IMR-90 (cell line): ENCODE data around the gene NALCN. TPM values are rescaled to one million over a fixed set of nuclear protein-coding genes. Genes with fewer than 3 reads are reported as not detected.

ENCODE experiments used
- ATAC-seq: fragments of 200-7000 bp; cut with Tn5 transposase; 2 replicates; pipeline ENCODE4 v1.9.1; 2020; ENCODE audit warnings: low read depth, mild to moderate bottlenecking, moderate library complexity
- BruUV-seq: library from RNA; stranded (reverse); fragments of 400-500 nt; replicated peaks from 2 replicates; lab custom pipeline; 2021; lab: Mats Ljungman, UMichigan
- CTCF ChIA-PET: fragments of 300-600 bp; formaldehyde crosslinking; extraction: SDS; loops from one replicate; lab custom pipeline; 2021; ENCODE audit warnings: antibody characterized with exemption; lab: Yijun Ruan, JAX
- POLR2A ChIA-PET: fragments of 300-600 bp; sonication (Branson Sonifier 250); formaldehyde crosslinking; loops from one replicate; lab custom pipeline; 2022; ENCODE audit warnings: antibody characterized with exemption; ENCODE audit not compliant: unreplicated experiment; lab: Charles Lee
- DNase-seq: peaks from one replicate; pipeline ENCODE4 v3.0.0; 2013
- H2AFZ ChIP-seq: replicated peaks from 2 replicates; pipeline ENCODE3; 2013; ENCODE audit warnings: low read length, mild to moderate bottlenecking; ENCODE audit not compliant: poor library complexity
- H2AK5ac ChIP-seq: 2 replicates; pipeline ENCODE4 v1.6.1; 2013; ENCODE audit warnings: low read depth, low read length, inconsistent platforms
- H2AK9ac ChIP-seq: replicated peaks from 2 replicates; pipeline ENCODE3; 2013; ENCODE audit warnings: mild to moderate bottlenecking, low read depth, low read length, moderate library complexity; ENCODE audit not compliant: poor library complexity
- H2BK120ac ChIP-seq: 2 replicates; pipeline ENCODE4 v1.6.1; 2013; ENCODE audit warnings: low read depth, low read length, inconsistent platforms
- H2BK15ac ChIP-seq: 3 replicates; pipeline ENCODE4 v1.6.1; 2013; ENCODE audit warnings: low read depth, low read length, inconsistent platforms
- H2BK20ac ChIP-seq: 2 replicates; pipeline ENCODE4 v1.6.1; 2013; ENCODE audit warnings: low read depth, mild to moderate bottlenecking, inconsistent platforms, low read length, moderate library complexity
- H2BK5ac ChIP-seq: 2 replicates; pipeline ENCODE4 v1.6.1; 2013; ENCODE audit warnings: mild to moderate bottlenecking, low read depth, low read length, inconsistent platforms; ENCODE audit not compliant: poor library complexity, severe bottlenecking
- H3K14ac ChIP-seq: replicated peaks from 2 replicates; pipeline ENCODE4 v1.6.1; 2013; ENCODE audit warnings: low read depth, low read length, inconsistent platforms
- H3K18ac ChIP-seq: 2 replicates; pipeline ENCODE4 v1.6.1; 2013; ENCODE audit warnings: low read depth, low read length, control low read depth
- H3K23ac ChIP-seq: 2 replicates; pipeline ENCODE4 v1.6.1; 2013; ENCODE audit warnings: low read depth, low read length, inconsistent platforms
- H3K27ac ChIP-seq: 2 replicates; pipeline ENCODE4 v1.5.1; 2013; ENCODE audit warnings: mild to moderate bottlenecking, control low read depth, low read length; ENCODE audit not compliant: insufficient read depth
- H3K27me3 ChIP-seq: 2 replicates; pipeline ENCODE4 v1.6.1; 2013; ENCODE audit warnings: low read length; ENCODE audit not compliant: control insufficient read depth, insufficient read depth
- H3K36me3 ChIP-seq: 2 replicates; pipeline ENCODE4 v1.6.1; 2013; ENCODE audit warnings: low read length, mixed read lengths; ENCODE audit not compliant: control insufficient read depth, insufficient read depth
- H3K4ac ChIP-seq: 2 replicates; pipeline ENCODE4 v1.6.1; 2013; ENCODE audit warnings: low read depth, low read length, inconsistent platforms
- H3K4me1 ChIP-seq: 2 replicates; pipeline ENCODE4 v1.6.1; 2013; ENCODE audit warnings: low read length, mixed read lengths; ENCODE audit not compliant: control insufficient read depth, insufficient read depth
- H3K4me2 ChIP-seq: 2 replicates; pipeline ENCODE4 v1.6.1; 2013; ENCODE audit warnings: low read depth, mild to moderate bottlenecking, control low read depth, low read length, moderate library complexity
- H3K4me3 ChIP-seq: 2 replicates; pipeline ENCODE4 v1.5.1; 2013; ENCODE audit warnings: low read depth, mild to moderate bottlenecking, control low read depth, low read length, moderate library complexity; ENCODE audit not compliant: insufficient read depth
- H3K56ac ChIP-seq: 2 replicates; pipeline ENCODE4 v1.6.1; 2013; ENCODE audit warnings: low read length, inconsistent platforms; ENCODE audit not compliant: insufficient read depth; ENCODE audit errors: extremely low read depth
- H3K79me1 ChIP-seq, 2 experiments: 2 replicates each; pipeline ENCODE4 v1.6.1; 2013; ENCODE audit warnings: low read length in 2 of 2, inconsistent platforms in 1 of 2, low read depth in 1 of 2
- H3K9ac ChIP-seq: 2 replicates; pipeline ENCODE4 v1.6.1; 2013; ENCODE audit warnings: low read depth, low read length, control low read depth
- H3K9me1 ChIP-seq: 2 replicates; pipeline ENCODE4 v1.6.1; 2013; ENCODE audit warnings: low read length, inconsistent platforms; ENCODE audit not compliant: insufficient read depth
- H3K9me3 ChIP-seq: 2 replicates; pipeline ENCODE4 v1.6.1; 2013; ENCODE audit warnings: low read length; ENCODE audit not compliant: control insufficient read depth, insufficient read depth
- H4K20me1 ChIP-seq: 2 replicates; pipeline ENCODE4 v1.6.1; 2013; ENCODE audit warnings: low read length, inconsistent platforms; ENCODE audit not compliant: insufficient read depth
- H4K5ac ChIP-seq: 2 replicates; pipeline ENCODE4 v1.6.1; 2013; ENCODE audit warnings: mild to moderate bottlenecking, low read depth, low read length, control low read depth
- H4K8ac ChIP-seq, 2 experiments: 2 replicates each; pipeline ENCODE4 v1.6.1; 2013; ENCODE audit warnings: low read depth in 2 of 2, low read length in 2 of 2, control low read depth in 1 of 2, inconsistent platforms in 1 of 2
- H4K91ac ChIP-seq: 2 replicates; pipeline ENCODE4 v1.6.1; 2013; ENCODE audit warnings: low read depth, low read length, inconsistent platforms; ENCODE audit not compliant: insufficient read depth
- CHD1 ChIP-seq: IDR thresholded peaks from 2 replicates; pipeline ENCODE4 v1.6.1; 2012; ENCODE audit warnings: low read depth, low read length, improper control_type of control experiment
- WGBS, 2 experiments: methylation state at CpG; one replicate each; pipeline versions ENCODE4 v1.1.5 to v1.1.7; 2013; ENCODE audit warnings: missing lambda C conversion rate in 2 of 2; ENCODE audit not compliant: insufficient read length in 1 of 2; ENCODE audit errors: extremely low coverage in 2 of 2; 5-methylcytosine and 5-hydroxymethylcytosine counted together
- dilution Hi-C: fragments of 300-500 bp; cut with HindIII; formaldehyde crosslinking; loops from one replicate; pipeline ENCODE4 v1.14.3; 2018; ENCODE audit warnings: low sequenced_read_pairs; ENCODE audit not compliant: unreplicated experiment
- in situ Hi-C: fragments of 300-500 bp; cut with MboI; formaldehyde crosslinking; loops from 3 replicates; pipeline ENCODE4 v1.14.3; 2019; ENCODE audit warnings: low sequenced_read_pairs, inconsistent platforms, mixed read lengths
- intact Hi-C: fragments of 100-400 bp; cut with micrococcal nuclease; formaldehyde crosslinking; loops from 2 replicates; pipeline ENCODE4 v1.10.0; 2022
- polyA plus RNA-seq, 3 experiments: library from polyadenylated mRNA; depleted of rRNA; stranded (reverse); fragments of >200 nt; gene quantifications; 2 replicates each; pipeline ENCODE4 v1.2.3, GENCODE V29; 2012; ENCODE audit warnings: low replicate concordance in 1 of 3
- total RNA-seq: library from RNA; depleted of rRNA; stranded (reverse); fragments of >200 nt; gene quantifications from 2 replicates; pipeline ENCODE4 v1.2.3, GENCODE V29; 2012
- TF ChIP-seq, protein P1 (sequence below): conservative IDR thresholded peaks from 2 replicates; pipeline ENCODE4 v1.5.1; 2012; ENCODE audit warnings: mild to moderate bottlenecking, low read depth, low read length, improper control_type of control experiment

Gene NALCN
- total and polyA plus RNA-seq, 2 of the 4 experiments (the other 2 are of a cell fraction) = 2.9 to 4.8 TPM

DNA sequence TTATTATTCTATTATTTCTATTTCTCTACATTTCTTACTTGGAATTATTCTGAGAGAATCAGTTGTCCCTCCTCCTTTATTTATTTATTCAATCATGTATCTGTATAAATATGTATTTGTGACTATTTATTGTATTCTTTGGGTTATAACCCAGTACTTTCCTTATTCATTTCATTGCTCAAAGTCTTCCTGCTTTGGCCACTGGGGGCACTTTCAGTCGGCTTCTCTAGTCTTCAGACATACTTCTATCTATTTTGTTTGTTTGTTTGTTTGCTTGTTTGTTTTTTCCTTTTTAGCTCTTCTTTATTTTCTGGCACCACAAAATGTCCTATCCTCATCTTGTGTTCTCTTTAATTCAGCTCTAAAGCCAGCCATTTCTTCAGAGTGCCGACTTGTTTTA lies 260.4 kb downstream of the NALCN start:
- Histone ChIP-seq H3K14ac (no peak overlapping the region), H3K4me3 (no peak overlapping the region), H2BK120ac (no peak overlapping the region), H2BK5ac (no peak overlapping the region), H3K27ac (no peak overlapping the region), H3K56ac (no peak overlapping the region), H2AK9ac (no peak overlapping the region), H3K9me3 (no peaks in the 10 kb centered on the region), H4K91ac (no peak overlapping the region), H3K27me3 (no peaks in the 10 kb centered on the region), H3K23ac (no peak overlapping the region), H3K4ac (no peak overlapping the region), H4K20me1 (no peaks in the 10 kb centered on the region), H2AK5ac (no peak overlapping the region), H3K9ac (no peak overlapping the region), H4K5ac (no peak overlapping the region), H3K36me3 (no peaks in the 10 kb centered on the region), H3K79me1 (no peaks in the 10 kb centered on the region), H2BK15ac (no peak overlapping the region), H2AFZ (no peak overlapping the region), H3K18ac (no peak overlapping the region), H3K4me1 (no peaks in the 10 kb centered on the region), H3K4me2 (no peak overlapping the region), H2BK20ac (no peak overlapping the region), H3K9me1 (no peaks in the 10 kb centered on the region), H4K8ac (no peak overlapping the region)
- DNase-seq (no peak), ATAC-seq (no peak)
- TF ChIP-seq CHD1 = no peak
- TF ChIP-seq, protein P1, sequence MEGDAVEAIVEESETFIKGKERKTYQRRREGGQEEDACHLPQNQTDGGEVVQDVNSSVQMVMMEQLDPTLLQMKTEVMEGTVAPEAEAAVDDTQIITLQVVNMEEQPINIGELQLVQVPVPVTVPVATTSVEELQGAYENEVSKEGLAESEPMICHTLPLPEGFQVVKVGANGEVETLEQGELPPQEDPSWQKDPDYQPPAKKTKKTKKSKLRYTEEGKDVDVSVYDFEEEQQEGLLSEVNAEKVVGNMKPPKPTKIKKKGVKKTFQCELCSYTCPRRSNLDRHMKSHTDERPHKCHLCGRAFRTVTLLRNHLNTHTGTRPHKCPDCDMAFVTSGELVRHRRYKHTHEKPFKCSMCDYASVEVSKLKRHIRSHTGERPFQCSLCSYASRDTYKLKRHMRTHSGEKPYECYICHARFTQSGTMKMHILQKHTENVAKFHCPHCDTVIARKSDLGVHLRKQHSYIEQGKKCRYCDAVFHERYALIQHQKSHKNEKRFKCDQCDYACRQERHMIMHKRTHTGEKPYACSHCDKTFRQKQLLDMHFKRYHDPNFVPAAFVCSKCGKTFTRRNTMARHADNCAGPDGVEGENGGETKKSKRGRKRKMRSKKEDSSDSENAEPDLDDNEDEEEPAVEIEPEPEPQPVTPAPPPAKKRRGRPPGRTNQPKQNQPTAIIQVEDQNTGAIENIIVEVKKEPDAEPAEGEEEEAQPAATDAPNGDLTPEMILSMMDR = peak; percentile 29
- ChIA-PET CTCF (interaction anchor here (0.8 to 1.9 kb wide), 4 partner anchors 243 to 361 kb away, joined by 3 to 8 read pairs (median 4); partner anchors contain the start of gene ITGBL1), POLR2A (interaction anchor here (0.5 kb wide), 1 partner anchor 430 kb away, joined by 20 read pairs; no protein-coding TSS in a partner anchor)
- no TSS peak for BruUV-seq
- in situ Hi-C loops = no loop called here
- WGBS, 2 experiments = no CpG with 5 or more reads among the region's 2 CpGs
- dilution Hi-C loops = no loop called here
- intact Hi-C loops = no loop called here
